Limb (tissue), 2 donors: ENCODE results near the gene TBX21.
"Not testable (repeated sequence)": the region's sequence is repeated elsewhere in the genome, so short reads cannot be mapped to it uniquely, and the experiment has no call there.

Experiments
- DNase-seq, 2 donors: peaks; one replicate each; pipeline ENCODE4 v3.0.0-alpha.2; 2016; ENCODE audit errors: extremely low spot score in 2 of 2

The TBX21 gene

GRCh38 chr17:47730681-47731080, 2.4 kb upstream of the TBX21 start:
- no peak for DNase-seq

- DNase-seq = no peak
These were observed 1.6 kb upstream of the TBX21 start for GRCh38 chr17:47731396-47731795.

GRCh38 chr17:47732399-47733046, 513 bp upstream of the TBX21 start:
- no peak for DNase-seq

- no peak for DNase-seq
These were observed 806 bp downstream of the TBX21 start for GRCh38 chr17:47733674-47734410.

GRCh38 chr17:47735139-47735464, 2.1 kb downstream of the TBX21 start:
- DNase-seq = no peak

GRCh38 chr17:47735536-47736011, 2.5 kb downstream of the TBX21 start:
- DNase-seq = no peak

- DNase-seq = no peak
These were observed 3.8 kb downstream of the TBX21 start for GRCh38 chr17:47736501-47737495.

GRCh38 chr17:47738178-47738577, 5.1 kb downstream of the TBX21 start:
- DNase-seq = no peak

- DNase-seq = no peak
These were observed 6.1 kb downstream of the TBX21 start for GRCh38 chr17:47739150-47739549.

- DNase-seq = not testable (repeated sequence)
These were observed 6.9 kb downstream of the TBX21 start for GRCh38 chr17:47739945-47740344.

- no peak for DNase-seq
These were observed 8.2 kb downstream of the TBX21 start for GRCh38 chr17:47741109-47741792.

GRCh38 chr17:47741793-47742145, 8.7 kb downstream of the TBX21 start:
- no peak for DNase-seq

- DNase-seq = peak in 1 of 2 donors; percentile 70
These were observed 9.5 kb downstream of the TBX21 start for GRCh38 chr17:47742319-47743181.

- no peak for DNase-seq
These were observed 11.4 kb downstream of the TBX21 start for GRCh38 chr17:47744168-47745036.

- no peak for DNase-seq
These were observed 12.0 kb downstream of the TBX21 start for GRCh38 chr17:47745037-47745380.

- DNase-seq = no peak
These were observed 18.4 kb downstream of the TBX21 start for GRCh38 chr17:47751471-47751870.

- no peak for DNase-seq
These were observed 24.4 kb downstream of the TBX21 start for GRCh38 chr17:47757386-47757785.

- no peak for DNase-seq
These were observed 27.5 kb downstream of the TBX21 start for GRCh38 chr17:47760409-47761140.

- no peak for DNase-seq
These were observed 29.7 kb downstream of the TBX21 start for GRCh38 chr17:47762728-47763127.
